HG03060 (cell line): ENCODE data around the gene JMJD1C.

ENCODE experiments used
- ATAC-seq: cut with Tn5 transposase; IDR thresholded peaks from one replicate; pipeline ENCODE4 v1.9.1; 2021; ENCODE audit warnings: low read depth, moderate number of reproducible peaks; ENCODE audit not compliant: unreplicated experiment

Gene JMJD1C

GRCh38 chr10:63483983-63484382 lies 18.2 kb upstream of the JMJD1C start:
- no peak for ATAC-seq

GRCh38 chr10:63481815-63482421 lies 16.1 kb upstream of the JMJD1C start:
- no peak for ATAC-seq

GRCh38 chr10:63480237-63480636 lies 14.5 kb upstream of the JMJD1C start:
- no peak for ATAC-seq

- ATAC-seq, result no peak
These were observed 12.8 kb upstream of the JMJD1C start for GRCh38 chr10:63478564-63478963.

- no peak for ATAC-seq
These were observed 12.2 kb upstream of the JMJD1C start for GRCh38 chr10:63477927-63478326.

GRCh38 chr10:63474488-63474887 lies 8.7 kb upstream of the JMJD1C start:
- no peak for ATAC-seq

- no peak for ATAC-seq
These were observed 5.2 kb upstream of the JMJD1C start for GRCh38 chr10:63470928-63471327.

- no peak for ATAC-seq
These were observed 3.2 kb upstream of the JMJD1C start for GRCh38 chr10:63468947-63469346.

- ATAC-seq, result no peak
These were observed 2.1 kb upstream of the JMJD1C start for GRCh38 chr10:63467841-63468240.

- no peak for ATAC-seq
These were observed 563 bp upstream of the JMJD1C start for GRCh38 chr10:63466144-63466935.

GRCh38 chr10:63464402-63465292 lies 1.1 kb downstream of the JMJD1C start:
- no peak for ATAC-seq

GRCh38 chr10:63462442-63462841 lies 3.3 kb downstream of the JMJD1C start:
- ATAC-seq, result no peak

- ATAC-seq, result no peak
These were observed 7.6 kb downstream of the JMJD1C start for GRCh38 chr10:63458177-63458576.

- ATAC-seq, result no peak
These were observed 8.2 kb downstream of the JMJD1C start for GRCh38 chr10:63457594-63457993.

- ATAC-seq, result no peak
These were observed 9.2 kb downstream of the JMJD1C start for GRCh38 chr10:63456437-63457210.

GRCh38 chr10:63455507-63455906 lies 10.3 kb downstream of the JMJD1C start:
- no peak for ATAC-seq

- ATAC-seq, result no peak
These were observed 11.1 kb downstream of the JMJD1C start for GRCh38 chr10:63454631-63455030.

GRCh38 chr10:63452524-63452923 lies 13.3 kb downstream of the JMJD1C start:
- ATAC-seq, result no peak

GRCh38 chr10:63446716-63447440 lies 18.9 kb downstream of the JMJD1C start:
- ATAC-seq, result no peak

GRCh38 chr10:63441404-63441803 lies 24.4 kb downstream of the JMJD1C start:
- ATAC-seq, result no peak
